SK-N-SH treated with all-trans-retinoic acid at 6 μM for 48 hours (cell line): ENCODE data around the gene SSX4B.
"Not testable (repeated sequence)": the region's sequence is repeated elsewhere in the genome, so short reads cannot be mapped to it uniquely, and the experiment has no call there.

Experiments
- ATAC-seq: fragments of 200-7000 bp; cut with Tn5 transposase; 3 replicates; pipeline ENCODE4 v1.9.1; 2020; ENCODE audit warnings: mild to moderate bottlenecking, moderate library complexity
- ARNTL ChIP-seq: fragments of 450-650 bp; formaldehyde crosslinking; IDR thresholded peaks from 2 replicates; pipeline ENCODE4 v1.5.0; 2020; ENCODE audit warnings: low read depth, mild to moderate bottlenecking, moderate library complexity, borderline replicate concordance
- BACH2 ChIP-seq: fragments of 250-450 bp; sonication (Bioruptor Pico); IDR thresholded peaks from 2 replicates; pipeline ENCODE4 v1.9.0; 2021; ENCODE audit warnings: mild to moderate bottlenecking, borderline replicate concordance
- CSDC2 ChIP-seq: fragments of 250-450 bp; sonication (Bioruptor Pico); IDR thresholded peaks from 2 replicates; pipeline ENCODE4 v1.5.0; 2020; ENCODE audit warnings: mild to moderate bottlenecking, moderate library complexity
- ESRRG ChIP-seq: fragments of 250-450 bp; sonication (Bioruptor Pico); IDR thresholded peaks from 2 replicates; pipeline ENCODE4 v1.6.1; 2021; ENCODE audit warnings: mild to moderate bottlenecking
- ISL1 ChIP-seq: fragments of 250-450 bp; sonication (Bioruptor Pico); IDR thresholded peaks from 2 replicates; pipeline ENCODE4 v2.1.2; 2022; ENCODE audit warnings: mild to moderate bottlenecking, moderate library complexity
- POU6F1 ChIP-seq: fragments of 250-450 bp; sonication (Bioruptor Pico); IDR thresholded peaks from 2 replicates; pipeline ENCODE4 v1.8.0; 2021; ENCODE audit warnings: low read depth, mild to moderate bottlenecking, moderate library complexity, borderline replicate concordance
- PPARA ChIP-seq: fragments of 250-450 bp; sonication (Bioruptor Pico); IDR thresholded peaks from 2 replicates; pipeline ENCODE4 v1.5.0; 2020; ENCODE audit warnings: mild to moderate bottlenecking, borderline replicate concordance
- RARB ChIP-seq: fragments of 250-450 bp; sonication (Bioruptor Pico); IDR thresholded peaks from 2 replicates; pipeline ENCODE4 v1.8.0; 2021; ENCODE audit warnings: mild to moderate bottlenecking, moderate library complexity
- SNAI2 ChIP-seq: fragments of 250-450 bp; sonication (Bioruptor Pico); IDR thresholded peaks from 2 replicates; pipeline ENCODE4 v1.5.0; 2020; ENCODE audit warnings: mild to moderate bottlenecking, moderate library complexity
- TCF4 ChIP-seq: fragments of 250-450 bp; sonication (Bioruptor Pico); IDR thresholded peaks from 2 replicates; pipeline ENCODE4 v1.8.0; 2021; ENCODE audit warnings: mild to moderate bottlenecking, moderate library complexity, borderline replicate concordance
- TOX ChIP-seq: fragments of 250-450 bp; sonication (Bioruptor Pico); IDR thresholded peaks from 2 replicates; pipeline ENCODE4 v1.8.0; 2021; ENCODE audit warnings: mild to moderate bottlenecking, moderate library complexity, borderline replicate concordance
- ZC3H10 ChIP-seq: fragments of 250-450 bp; sonication (Bioruptor Pico); IDR thresholded peaks from 2 replicates; pipeline ENCODE4 v1.5.1; 2021; ENCODE audit warnings: mild to moderate bottlenecking, moderate library complexity
- ZFP3 ChIP-seq: fragments of 250-450 bp; sonication (Bioruptor Pico); IDR thresholded peaks from 2 replicates; pipeline ENCODE4 v1.5.0; 2020; ENCODE audit warnings: mild to moderate bottlenecking, moderate library complexity
- ZNF565 ChIP-seq: fragments of 450-650 bp; formaldehyde crosslinking; conservative IDR thresholded peaks from 2 replicates; pipeline ENCODE4 v1.5.0; 2020; ENCODE audit warnings: low read depth, mild to moderate bottlenecking, moderate library complexity
- ZNF70 ChIP-seq: fragments of 450-650 bp; formaldehyde crosslinking; IDR thresholded peaks from 2 replicates; pipeline ENCODE4 v1.5.0; 2020; ENCODE audit warnings: mild to moderate bottlenecking, moderate library complexity
- ZNF8 ChIP-seq: fragments of 450-650 bp; formaldehyde crosslinking; IDR thresholded peaks from 2 replicates; pipeline ENCODE4 v1.5.0; 2020; ENCODE audit warnings: mild to moderate bottlenecking, moderate library complexity
- TF ChIP-seq, protein P1 (sequence below): fragments of 250-450 bp; sonication (Bioruptor Pico); IDR thresholded peaks from 2 replicates; pipeline ENCODE4 v1.5.0; 2020; ENCODE audit warnings: mild to moderate bottlenecking, moderate library complexity
- TF ChIP-seq, protein P2 (sequence below): fragments of 250-450 bp; sonication (Bioruptor Pico); IDR thresholded peaks from 2 replicates; pipeline ENCODE4 v1.8.0; 2020; ENCODE audit warnings: mild to moderate bottlenecking, moderate library complexity, borderline replicate concordance
- TF ChIP-seq, protein P3 (sequence below): fragments of 250-450 bp; sonication (Bioruptor Pico); IDR thresholded peaks from 2 replicates; pipeline ENCODE4 v1.5.1; 2021; ENCODE audit warnings: mild to moderate bottlenecking, moderate library complexity

SSX4B gene

GRCh38 chrX:48411860-48412259 is at the start of gene SSX4B:
Gene SSX4B (minus strand): TSS chrX:48411960. CDS start chrX:48411372, 588 bp downstream.
- not testable (repeated sequence) for ATAC-seq

DNA sequence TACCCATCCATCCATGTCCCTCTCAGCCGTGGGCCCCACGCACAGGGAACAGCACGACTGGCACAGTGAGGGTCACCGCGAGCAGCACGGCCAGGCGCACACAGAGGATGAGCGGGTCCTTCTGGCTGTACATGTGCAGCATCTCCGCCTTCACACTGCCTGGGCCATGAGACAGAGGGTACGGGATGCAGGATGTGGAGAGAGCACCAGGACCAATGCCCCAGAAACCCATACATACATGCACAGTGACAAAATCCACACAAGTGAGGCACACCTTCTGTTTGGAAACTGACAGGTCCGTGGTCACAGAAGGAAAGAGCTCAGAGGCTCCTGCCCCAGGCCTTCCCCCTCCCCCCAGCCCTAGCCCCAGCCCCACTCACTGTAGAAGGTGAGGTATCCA is 48.8 kb upstream of the SSX4B start:
- no peak for ATAC-seq
- TF ChIP-seq POU6F1: no peak
- no peak for TF ChIP-seq ESRRG
- no peak for TF ChIP-seq TOX

DNA sequence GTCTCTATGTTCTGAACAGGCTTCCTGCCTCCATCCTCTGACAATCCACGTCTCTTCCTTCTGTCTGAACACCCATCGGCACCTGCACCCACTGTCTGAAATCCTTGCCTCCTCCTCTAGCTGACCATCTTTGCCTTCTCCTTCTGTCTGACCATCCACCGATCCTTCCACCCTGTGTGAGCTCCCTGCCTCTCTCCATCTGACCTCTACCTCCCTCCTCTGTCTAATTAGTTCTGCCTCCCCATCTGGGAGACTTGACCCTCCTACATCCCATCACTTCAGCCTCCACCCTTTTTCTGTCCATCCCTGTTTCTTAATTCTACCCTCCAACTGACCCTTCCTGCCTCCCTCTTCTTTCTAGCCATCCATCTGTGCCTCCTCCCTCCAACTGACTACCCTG is 48.3 kb upstream of the SSX4B start:
- TF ChIP-seq SNAI2 (CRISPR knock-in tag): no peak
- TF ChIP-seq CSDC2 (CRISPR knock-in tag): no peak
- no peak for TF ChIP-seq TCF4 (CRISPR knock-in tag)
- TF ChIP-seq, protein P1, sequence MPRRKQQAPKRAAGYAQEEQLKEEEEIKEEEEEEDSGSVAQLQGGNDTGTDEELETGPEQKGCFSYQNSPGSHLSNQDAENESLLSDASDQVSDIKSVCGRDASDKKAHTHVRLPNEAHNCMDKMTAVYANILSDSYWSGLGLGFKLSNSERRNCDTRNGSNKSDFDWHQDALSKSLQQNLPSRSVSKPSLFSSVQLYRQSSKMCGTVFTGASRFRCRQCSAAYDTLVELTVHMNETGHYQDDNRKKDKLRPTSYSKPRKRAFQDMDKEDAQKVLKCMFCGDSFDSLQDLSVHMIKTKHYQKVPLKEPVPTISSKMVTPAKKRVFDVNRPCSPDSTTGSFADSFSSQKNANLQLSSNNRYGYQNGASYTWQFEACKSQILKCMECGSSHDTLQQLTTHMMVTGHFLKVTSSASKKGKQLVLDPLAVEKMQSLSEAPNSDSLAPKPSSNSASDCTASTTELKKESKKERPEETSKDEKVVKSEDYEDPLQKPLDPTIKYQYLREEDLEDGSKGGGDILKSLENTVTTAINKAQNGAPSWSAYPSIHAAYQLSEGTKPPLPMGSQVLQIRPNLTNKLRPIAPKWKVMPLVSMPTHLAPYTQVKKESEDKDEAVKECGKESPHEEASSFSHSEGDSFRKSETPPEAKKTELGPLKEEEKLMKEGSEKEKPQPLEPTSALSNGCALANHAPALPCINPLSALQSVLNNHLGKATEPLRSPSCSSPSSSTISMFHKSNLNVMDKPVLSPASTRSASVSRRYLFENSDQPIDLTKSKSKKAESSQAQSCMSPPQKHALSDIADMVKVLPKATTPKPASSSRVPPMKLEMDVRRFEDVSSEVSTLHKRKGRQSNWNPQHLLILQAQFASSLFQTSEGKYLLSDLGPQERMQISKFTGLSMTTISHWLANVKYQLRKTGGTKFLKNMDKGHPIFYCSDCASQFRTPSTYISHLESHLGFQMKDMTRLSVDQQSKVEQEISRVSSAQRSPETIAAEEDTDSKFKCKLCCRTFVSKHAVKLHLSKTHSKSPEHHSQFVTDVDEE (CRISPR knock-in tag): no peak
- TF ChIP-seq, protein P2, sequence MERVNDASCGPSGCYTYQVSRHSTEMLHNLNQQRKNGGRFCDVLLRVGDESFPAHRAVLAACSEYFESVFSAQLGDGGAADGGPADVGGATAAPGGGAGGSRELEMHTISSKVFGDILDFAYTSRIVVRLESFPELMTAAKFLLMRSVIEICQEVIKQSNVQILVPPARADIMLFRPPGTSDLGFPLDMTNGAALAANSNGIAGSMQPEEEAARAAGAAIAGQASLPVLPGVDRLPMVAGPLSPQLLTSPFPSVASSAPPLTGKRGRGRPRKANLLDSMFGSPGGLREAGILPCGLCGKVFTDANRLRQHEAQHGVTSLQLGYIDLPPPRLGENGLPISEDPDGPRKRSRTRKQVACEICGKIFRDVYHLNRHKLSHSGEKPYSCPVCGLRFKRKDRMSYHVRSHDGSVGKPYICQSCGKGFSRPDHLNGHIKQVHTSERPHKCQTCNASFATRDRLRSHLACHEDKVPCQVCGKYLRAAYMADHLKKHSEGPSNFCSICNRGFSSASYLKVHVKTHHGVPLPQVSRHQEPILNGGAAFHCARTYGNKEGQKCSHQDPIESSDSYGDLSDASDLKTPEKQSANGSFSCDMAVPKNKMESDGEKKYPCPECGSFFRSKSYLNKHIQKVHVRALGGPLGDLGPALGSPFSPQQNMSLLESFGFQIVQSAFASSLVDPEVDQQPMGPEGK (CRISPR knock-in tag): no peak
- TF ChIP-seq RARB: no peak
- TF ChIP-seq ZNF565 (CRISPR knock-in tag): no peak
- TF ChIP-seq, protein P3, sequence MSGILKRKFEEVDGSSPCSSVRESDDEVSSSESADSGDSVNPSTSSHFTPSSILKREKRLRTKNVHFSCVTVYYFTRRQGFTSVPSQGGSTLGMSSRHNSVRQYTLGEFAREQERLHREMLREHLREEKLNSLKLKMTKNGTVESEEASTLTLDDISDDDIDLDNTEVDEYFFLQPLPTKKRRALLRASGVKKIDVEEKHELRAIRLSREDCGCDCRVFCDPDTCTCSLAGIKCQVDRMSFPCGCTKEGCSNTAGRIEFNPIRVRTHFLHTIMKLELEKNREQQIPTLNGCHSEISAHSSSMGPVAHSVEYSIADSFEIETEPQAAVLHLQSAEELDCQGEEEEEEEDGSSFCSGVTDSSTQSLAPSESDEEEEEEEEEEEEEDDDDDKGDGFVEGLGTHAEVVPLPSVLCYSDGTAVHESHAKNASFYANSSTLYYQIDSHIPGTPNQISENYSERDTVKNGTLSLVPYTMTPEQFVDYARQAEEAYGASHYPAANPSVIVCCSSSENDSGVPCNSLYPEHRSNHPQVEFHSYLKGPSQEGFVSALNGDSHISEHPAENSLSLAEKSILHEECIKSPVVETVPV (CRISPR knock-in tag): no peak
- ATAC-seq: no peak

GRCh38 chrX:48459483-48459882 is 47.7 kb upstream of the SSX4B start:
- ATAC-seq: no peak
- TF ChIP-seq TOX: no peak
- TF ChIP-seq, protein P1 (CRISPR knock-in tag): no peak
- TF ChIP-seq, protein P3 (CRISPR knock-in tag): no peak
- TF ChIP-seq ZC3H10 (CRISPR knock-in tag): no peak
- TF ChIP-seq ZNF565 (CRISPR knock-in tag): no peak
- TF ChIP-seq ISL1 (CRISPR knock-in tag): no peak
- no peak for TF ChIP-seq BACH2 (CRISPR knock-in tag)
- no peak for TF ChIP-seq ZFP3
- TF ChIP-seq PPARA (CRISPR knock-in tag): no peak
- TF ChIP-seq ZNF70: no peak
- no peak for TF ChIP-seq ARNTL (CRISPR knock-in tag)
- TF ChIP-seq, protein P2 (CRISPR knock-in tag): no peak
- TF ChIP-seq TCF4 (CRISPR knock-in tag): no peak
- TF ChIP-seq ZNF8 (CRISPR knock-in tag): no peak
- TF ChIP-seq POU6F1: no peak
